ENCODE measurements around the gene AMDHD2.
"Not testable (repeated sequence)": the region's sequence is repeated elsewhere in the genome, so short reads cannot be mapped to it uniquely, and the experiment has no call there.

AMDHD2 gene
- 10.6 to 63.1 (median 37.9) reads per million in 3 experiments for total RNA-seq

- DNase-seq, result peak; percentile 83
Measured at GRCh38 chr16:2520097-2520783, at the start of gene AMDHD2. AMDHD2 (plus strand) TSS chr16:2520371; CDS start chr16:2520459, 88 bp downstream.

DNA sequence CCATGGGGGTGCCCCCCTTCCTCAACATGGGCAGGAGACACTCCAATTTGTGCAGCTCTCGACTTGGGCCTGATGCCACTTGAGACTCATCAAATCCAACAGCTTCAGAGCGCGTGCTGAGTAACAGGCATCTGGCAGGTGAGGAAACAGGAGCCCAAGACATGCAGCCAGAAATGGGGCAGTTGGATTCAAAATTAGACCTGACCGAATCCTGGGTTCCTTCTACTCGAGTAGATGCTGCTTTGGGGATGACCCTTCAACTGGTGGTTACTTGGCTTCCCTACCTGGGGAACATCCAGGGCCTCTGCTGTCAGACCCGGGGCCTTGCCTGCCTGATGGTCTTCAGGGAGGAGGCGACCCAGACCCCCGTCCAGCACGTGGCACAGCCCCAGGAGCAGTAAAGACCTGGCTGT, 49.6 kb upstream of the AMDHD2 start:
- no peak for DNase-seq

DNA sequence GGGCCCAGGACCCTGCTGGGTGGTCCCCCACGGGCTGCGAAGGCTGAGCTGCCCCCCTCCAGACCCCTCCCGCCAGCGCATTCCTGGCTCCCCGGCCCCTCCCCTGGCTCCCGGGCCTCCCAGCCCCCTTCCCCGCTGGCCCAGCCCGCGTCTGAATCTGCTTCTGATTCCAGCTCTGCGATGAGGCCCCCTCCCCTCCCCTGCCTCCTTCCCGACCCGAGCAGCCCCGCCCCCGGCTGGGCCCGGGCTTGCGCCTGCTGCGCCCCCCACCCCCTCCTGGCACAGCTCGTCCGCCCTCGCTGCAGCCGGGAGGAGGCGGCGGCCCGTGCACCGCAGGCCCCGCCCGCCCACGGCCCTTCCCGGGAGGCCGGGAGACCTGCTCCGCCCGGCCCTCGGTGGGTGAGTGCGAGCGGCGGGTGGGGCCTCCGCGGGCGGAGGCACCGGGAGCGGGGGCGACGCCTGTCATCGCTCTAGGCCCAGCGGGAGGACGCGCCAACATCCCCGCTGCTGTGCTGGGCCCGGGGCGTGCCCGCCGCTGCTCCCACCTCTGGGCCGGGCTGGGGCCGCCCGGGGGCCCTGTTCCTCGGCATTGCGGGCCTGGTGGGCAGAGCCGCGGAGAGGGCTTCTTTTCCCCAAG, 49.0 kb upstream of the AMDHD2 start, which contains the start of gene NTN3:
Gene NTN3, plus strand, starts transcription at position 282 of the 637 bp plus-strand sequence. CDS start 405 bp downstream, outside the sequence.
- DNase-seq, result no peak

DNA sequence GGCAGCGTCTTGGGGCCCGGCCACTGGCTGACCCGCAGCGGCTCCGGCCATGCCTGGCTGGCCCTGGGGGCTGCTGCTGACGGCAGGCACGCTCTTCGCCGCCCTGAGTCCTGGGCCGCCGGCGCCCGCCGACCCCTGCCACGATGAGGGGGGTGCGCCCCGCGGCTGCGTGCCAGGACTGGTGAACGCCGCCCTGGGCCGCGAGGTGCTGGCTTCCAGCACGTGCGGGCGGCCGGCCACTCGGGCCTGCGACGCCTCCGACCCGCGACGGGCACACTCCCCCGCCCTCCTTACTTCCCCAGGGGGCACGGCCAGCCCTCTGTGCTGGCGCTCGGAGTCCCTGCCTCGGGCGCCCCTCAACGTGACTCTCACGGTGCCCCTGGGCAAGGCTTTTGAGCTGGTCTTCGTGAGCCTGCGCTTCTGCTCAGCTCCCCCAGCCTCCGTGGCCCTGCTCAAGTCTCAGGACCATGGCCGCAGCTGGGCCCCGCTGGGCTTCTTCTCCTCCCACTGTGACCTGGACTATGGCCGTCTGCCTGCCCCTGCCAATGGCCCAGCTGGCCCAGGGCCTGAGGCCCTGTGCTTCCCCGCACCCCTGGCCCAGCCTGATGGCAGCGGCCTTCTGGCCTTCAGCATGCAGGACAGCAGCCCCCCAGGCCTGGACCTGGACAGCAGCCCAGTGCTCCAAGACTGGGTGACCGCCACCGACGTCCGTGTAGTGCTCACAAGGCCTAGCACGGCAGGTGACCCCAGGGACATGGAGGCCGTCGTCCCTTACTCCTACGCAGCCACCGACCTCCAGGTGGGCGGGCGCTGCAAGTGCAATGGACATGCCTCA, 48.3 kb upstream of the AMDHD2 start:
- no peak for DNase-seq

DNA sequence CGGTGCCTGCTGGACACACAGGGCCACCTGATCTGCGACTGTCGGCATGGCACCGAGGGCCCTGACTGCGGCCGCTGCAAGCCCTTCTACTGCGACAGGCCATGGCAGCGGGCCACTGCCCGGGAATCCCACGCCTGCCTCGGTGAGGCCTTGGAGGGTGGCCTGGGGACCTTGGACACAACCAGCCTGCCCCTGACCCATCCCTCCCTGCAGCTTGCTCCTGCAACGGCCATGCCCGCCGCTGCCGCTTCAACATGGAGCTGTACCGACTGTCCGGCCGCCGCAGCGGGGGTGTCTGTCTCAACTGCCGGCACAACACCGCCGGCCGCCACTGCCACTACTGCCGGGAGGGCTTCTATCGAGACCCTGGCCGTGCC, 47.7 kb upstream of the AMDHD2 start:
- DNase-seq, result no peak

- no peak for DNase-seq
Measured at GRCh38 chr16:2472885-2473445, 47.2 kb upstream of the AMDHD2 start.

GRCh38 chr16:2473446-2473926, 46.7 kb upstream of the AMDHD2 start:
- DNase-seq, result no peak

- DNase-seq, result peak; percentile 63
Measured at GRCh38 chr16:2473999-2474876, 45.9 kb upstream of the AMDHD2 start.

GRCh38 chr16:2474877-2475412, 45.2 kb upstream of the AMDHD2 start, which contains the start of gene TBC1D24:
TBC1D24 (plus strand) TSS chr16:2475127; CDS start chr16:2496149, 21,022 bp downstream.
- peak; percentile 62 for DNase-seq

- DNase-seq, result peak; percentile 28
Measured at GRCh38 chr16:2475413-2476344, 44.5 kb upstream of the AMDHD2 start.

GRCh38 chr16:2476345-2476720, 43.8 kb upstream of the AMDHD2 start:
- DNase-seq, result no peak

- DNase-seq, result no peak
Measured at GRCh38 chr16:2476741-2477140, 43.4 kb upstream of the AMDHD2 start.

- DNase-seq, result no peak
Measured at GRCh38 chr16:2477327-2477726, 42.8 kb upstream of the AMDHD2 start.

GRCh38 chr16:2478279-2478678, 41.9 kb upstream of the AMDHD2 start:
- no peak for DNase-seq

DNA sequence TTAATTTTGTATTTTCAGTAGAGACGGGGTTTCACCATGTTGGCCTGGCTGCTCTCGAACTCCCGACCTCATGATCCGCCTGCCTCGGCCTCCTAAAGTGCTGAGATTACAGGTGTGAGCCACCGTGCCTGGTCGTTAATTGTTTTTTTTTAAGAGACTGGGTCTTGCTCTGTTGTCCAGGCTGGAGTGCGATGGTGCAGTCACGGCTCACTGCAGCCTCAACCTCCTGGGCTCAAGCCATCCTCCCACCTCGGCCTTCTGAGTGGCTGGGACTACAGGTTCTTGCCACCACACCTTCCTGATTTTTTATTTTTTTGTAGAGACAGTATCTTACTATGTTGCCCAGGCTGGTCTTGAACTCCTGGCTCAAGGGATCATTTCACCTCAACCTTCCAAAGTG, 40.2 kb upstream of the AMDHD2 start:
- DNase-seq, result not testable (repeated sequence)

- no peak for DNase-seq
Measured at GRCh38 chr16:2480948-2481347, 39.2 kb upstream of the AMDHD2 start.

GRCh38 chr16:2481676-2482075, 38.5 kb upstream of the AMDHD2 start:
- no peak for DNase-seq

- DNase-seq, result no peak
Measured at GRCh38 chr16:2482249-2482648, 37.9 kb upstream of the AMDHD2 start.

DNA sequence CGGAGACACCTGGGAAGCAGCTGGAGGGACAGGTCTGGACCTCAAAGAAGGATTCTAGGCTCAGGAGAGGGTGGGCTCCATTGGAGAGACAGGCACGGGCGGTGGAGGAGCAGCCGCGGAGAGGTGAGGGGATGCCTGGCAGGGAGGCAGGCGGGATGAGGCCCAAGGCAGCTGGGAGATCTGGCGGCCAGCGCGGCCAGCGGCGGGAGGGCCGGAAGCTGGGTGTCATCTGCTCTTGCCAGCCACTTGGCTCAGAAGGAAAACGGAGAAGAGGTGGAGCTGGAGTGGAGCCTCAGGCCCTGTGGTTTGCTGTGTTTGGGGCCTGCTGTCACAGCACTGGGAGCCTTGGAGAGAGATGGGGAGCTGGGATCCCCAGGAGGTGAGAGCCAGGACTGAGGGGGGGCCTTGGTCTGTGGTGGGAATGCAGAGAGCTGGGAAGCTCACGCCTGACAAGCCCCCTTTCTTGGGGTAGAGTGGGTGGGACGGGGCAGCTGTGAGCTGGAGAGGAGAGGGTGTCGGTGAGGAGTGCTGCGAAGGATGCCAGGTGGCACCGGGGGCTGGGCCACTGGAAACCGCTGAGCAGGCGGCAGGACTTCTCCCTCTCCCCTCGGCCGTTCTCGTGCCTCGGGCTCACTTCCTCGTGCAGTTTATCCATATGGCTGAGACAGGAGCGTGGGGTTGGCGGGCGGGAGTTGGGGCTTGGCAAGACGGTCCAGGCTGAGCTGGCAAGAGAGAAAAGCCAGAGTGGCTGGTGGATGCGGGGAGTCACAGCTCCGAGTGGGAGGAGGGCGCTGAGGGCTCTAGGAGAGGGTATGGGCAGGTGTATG, 37.2 kb upstream of the AMDHD2 start:
- DNase-seq, result no peak

Measured in central memory CD4-positive, alpha-beta T cell (primary cell).